Cerebellar nuclear complex (tissue), 1 donor: ENCODE results near the gene HSDL1.
"Not testable (repeated sequence)": the region's sequence is repeated elsewhere in the genome, so short reads cannot be mapped to it uniquely, and the experiment has no call there.

Source experiments
- DNase-seq, 2 experiments: peaks; one replicate each; lab custom pipeline; 2025; lab: John Stamatoyannopoulos, UW

Gene HSDL1

DNA sequence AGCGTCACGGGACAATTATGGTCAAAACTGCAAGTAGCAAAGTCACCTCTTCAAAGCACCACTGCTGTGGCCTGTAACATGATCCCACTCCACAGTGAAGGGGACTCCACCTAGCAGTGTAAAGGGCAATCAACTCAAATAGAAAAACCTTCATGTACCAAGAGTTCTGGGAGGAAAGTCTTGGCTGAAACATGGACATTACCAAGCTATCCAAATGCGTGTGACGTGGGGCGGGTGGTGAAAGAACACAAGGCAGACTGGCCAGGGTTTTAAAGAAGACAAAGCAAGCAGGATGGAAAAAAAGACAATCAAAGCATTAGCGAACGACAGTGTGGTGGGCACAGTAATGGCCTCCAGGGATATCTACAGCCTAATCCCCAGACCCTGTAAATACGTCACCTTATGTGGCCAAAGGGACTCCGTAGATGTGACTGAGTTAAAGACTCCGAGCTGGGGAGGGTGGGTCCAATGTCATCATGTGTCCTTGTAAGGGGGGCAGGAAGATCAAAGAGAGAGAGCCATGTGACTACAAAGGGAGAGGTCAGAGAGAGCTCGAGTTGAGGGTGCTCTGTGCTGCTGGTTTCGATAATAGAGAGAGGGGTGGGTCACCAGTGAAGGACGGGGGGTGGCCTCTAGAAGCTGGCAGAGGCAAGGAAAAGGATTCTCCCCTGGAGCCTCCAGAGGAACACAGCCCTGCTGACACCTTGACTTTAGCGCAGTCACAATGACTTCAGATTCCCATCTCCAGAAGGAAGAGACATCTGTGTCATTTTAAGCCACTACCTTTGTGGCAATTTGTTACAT, 6.0 kb downstream of the HSDL1 start:
- DNase-seq: no peak

DNA sequence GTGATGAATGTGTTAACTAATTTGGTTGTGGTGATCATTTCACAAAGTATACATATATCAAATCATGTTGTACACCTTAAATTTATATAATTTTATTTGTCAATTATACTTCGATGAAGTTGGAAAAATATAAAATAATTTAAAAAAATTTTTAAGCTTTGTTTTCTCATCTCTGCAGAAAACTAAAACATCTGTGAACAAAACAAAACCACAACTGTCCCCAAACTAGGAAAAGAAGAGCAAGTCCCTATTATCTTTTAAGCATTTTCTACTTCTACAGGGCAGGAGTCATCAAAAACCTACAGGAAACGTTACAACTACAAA, 6.5 kb downstream of the HSDL1 start:
- DNase-seq: no peak

DNA sequence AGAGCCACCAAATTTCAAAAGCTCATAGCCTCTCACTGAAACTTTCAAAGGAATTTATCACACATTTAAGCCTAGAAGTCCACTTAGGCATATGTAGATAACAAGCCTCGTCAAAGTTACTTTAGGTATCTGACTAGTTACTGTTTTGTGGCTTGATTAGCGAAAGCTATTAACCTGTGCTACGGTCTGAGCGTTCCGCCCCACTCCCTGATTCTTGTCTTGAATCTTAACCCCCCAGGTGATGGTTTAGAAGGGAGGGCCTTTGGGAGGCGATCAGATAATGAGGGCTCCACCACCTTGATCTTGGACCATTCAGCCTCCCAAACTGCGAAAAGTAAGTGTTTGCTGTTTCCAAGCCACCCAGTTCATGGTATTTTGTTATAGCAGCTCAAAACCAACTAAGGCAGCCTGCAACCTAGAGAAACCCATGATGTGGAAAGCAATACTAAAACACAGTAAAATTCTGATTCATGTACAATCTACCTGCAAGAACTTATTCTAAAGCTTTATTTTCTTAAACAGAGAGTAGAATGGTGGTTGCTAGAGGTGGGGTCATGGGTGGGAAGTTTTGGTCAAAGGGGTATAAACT, 7.1 kb downstream of the HSDL1 start:
- no peak for DNase-seq

DNA sequence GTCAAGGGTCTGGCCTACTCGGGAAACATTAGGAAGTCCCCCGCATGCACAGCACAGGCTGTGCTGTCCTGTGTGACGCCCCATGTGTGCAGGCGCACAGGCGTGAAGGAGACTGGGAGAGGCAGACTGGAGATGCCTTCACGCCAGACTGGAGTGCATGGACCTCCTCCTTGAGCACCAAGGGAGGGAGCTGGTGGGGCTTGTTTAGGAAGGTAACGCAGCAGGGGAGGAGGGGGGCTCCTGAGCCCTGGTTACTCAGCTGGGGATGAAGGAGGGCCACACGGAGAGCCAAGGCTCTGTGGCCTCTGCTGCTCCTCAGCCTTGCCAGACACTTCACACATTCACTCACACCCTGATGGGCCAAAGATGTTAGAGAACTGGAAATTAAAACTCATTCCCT, 7.7 kb downstream of the HSDL1 start:
- DNase-seq: no peak

DNA sequence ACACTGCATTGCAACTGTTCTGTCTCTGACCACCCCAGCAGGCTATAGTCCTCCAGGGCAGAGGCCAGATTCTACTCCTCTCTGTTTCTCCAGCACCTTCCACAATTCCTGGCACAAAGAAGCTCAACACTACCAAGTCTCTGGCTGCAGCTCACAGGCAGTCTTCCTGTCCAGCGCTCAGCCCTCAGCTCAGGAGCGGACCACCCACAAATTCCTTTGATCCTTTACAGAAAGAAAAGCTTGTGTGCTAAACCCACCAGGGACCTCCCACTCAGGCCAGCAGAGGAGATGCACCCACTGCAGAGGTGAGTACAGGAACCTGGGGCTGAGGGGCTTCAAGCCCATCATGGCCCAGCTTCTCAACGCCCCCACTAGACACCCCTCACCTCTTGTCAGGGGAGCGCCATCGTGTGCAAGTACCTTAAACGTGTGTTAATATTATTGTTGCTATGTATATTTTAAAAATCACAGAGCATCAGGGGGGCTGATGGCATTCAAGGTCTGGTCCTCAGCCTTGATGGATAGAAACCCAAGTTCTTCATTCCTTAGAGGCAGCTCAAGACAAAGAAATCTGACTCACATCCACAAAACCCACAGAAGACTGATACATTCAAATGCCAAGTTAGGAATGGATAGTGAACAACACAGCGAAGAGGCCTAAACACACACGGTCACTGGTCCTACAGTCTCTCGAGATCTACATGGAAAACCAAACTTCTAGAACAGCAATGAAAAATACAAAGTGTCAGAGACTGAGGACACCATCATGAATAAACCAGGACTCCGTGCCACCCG, 8.4 kb downstream of the HSDL1 start:
- no peak for DNase-seq

DNA sequence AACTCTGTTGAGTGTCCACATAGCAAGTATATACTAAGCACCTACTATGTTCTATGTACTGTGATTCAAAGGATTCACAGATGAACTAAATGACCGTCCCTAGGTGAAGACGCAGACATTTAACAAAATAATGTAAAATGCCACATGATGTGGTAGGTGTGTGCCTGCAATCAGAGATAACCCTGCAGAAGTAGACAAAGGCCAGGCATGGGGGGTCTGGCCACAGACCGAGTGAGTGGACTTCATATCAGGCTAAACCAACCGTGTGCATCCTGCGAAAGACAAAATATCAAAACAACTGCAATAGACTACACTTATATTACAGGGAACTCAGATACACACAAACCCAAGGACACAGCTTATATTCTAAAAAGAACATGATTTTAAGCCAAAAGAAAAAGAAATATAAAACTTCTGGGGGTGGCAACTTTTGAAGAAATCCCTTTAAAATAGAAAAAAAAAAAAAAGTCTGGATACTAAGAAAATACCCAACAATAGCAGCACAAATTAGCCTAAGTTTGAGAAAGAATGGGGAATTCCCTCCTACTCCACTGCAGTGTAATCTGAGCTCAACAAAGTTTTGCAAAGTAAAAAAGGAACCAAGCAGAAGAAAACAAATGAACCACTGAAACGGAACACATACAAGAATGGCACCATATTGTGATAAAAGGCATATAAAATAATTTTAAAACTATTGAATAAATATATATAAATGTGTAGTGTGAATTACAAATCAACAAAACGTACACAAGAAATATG, 12.3 kb downstream of the HSDL1 start:
- no peak for DNase-seq

DNA sequence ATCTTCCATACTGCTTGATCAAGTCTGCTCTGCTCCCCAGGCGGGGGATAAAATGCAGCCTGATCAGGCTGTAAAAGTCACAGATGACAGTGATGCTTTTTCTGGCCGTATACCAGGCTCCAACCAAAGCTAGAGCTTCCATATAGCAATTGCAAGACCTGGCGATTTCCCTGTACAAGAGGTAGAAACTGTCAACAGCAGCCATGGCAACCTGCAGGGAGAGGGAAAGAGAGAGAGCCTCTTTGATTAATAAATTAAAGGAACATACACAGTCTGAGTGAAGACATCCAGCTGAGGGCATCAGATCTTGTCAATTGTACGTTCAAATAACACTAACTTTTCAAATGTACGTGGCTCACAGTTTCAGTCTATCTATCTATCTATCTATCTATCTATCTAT, 13.9 kb downstream of the HSDL1 start:
- no peak for DNase-seq

DNA sequence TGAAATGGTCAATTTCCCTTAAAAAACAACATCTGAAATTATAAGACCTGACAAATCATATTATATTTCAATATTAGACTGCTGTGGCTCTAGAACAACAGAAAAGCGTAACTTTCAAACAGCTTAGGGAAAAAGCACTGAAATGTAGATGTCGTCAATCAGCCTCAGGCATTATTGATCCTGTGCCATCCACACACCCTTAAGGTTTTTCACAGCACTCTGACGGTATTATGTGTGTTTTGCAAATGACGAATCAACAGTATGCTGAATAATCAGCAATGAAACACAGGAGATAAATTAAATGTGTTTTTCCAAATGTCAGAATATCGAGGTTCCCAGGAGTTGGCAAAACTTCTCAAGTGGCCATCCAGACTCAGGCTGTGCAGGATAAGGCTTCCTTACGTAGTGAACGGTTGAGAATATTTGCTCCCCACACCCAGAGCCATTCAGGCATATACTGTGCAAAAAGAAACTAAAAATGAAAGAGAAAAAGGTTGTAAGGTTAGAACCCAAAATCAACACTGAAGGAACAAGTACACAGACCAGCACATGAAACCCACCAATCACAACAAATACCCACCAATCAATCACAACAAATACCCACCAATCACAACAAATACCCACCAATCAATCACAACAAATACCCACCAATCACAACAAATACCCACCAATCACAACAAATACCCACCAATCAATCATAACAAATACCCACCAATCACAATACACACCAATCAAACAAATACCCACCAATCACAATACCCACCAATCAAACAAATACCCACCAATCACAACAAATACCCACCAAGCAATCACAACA, 20.5 kb downstream of the HSDL1 start:
- no peak for DNase-seq

DNA sequence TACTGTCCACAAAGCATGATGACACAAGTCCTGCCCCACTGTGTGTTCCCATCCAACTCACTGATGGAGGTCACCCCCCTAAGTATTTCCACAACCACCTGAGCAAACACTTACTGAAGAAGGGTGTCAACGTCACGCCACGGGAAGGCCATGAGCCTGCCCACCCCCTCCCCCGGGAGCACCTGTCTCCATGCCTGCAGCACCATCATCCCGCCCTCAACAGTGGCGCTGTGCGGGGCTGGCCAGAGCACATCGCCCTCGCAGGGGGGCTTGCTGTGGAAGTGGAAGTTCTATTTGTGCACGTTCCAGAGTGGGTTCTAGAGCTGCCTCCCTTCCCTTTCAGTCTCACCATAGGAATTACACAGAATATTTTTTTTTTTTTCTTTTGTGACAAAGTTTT, 24.0 kb downstream of the HSDL1 start:
- no peak for DNase-seq

DNA sequence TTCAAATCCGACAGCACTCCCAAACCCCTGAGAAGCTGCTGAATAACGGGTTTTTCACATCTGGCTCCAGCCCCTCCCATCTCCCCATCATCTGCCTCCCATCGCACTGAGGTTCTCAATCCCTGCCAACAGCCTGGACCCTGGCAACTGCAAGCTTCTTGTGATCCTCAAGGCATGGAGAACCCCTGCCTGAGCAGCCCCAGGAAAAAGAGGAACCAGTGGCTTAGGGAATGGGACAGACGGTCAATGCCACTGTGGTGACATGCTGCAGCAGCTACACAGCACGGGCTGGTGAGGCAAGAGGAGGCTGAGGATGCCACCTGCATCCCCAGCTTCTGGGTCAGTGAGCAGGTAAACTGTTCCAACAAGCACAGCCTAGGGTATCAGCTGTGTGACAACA, 25.0 kb downstream of the HSDL1 start:
- DNase-seq: no peak

DNA sequence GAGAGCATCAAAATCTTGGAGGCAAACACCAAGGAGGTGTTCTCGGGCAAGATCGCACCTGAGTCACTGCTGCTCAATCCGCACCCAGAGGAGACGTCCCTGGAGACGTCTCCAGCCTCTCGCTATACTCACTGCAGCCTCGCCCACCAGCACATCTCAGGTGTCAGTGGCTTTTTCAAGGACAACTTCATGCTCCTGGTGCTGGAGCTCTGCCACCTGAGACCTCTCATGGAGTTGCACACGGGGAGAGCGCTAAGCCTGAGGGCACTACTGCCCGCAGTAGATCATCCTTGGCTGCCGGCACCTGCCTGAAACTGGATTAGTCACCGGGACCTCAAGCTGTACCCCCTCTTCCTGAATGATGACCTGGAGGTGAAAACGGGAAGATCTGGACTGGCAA, 25.6 kb downstream of the HSDL1 start:
- DNase-seq: no peak

DNA sequence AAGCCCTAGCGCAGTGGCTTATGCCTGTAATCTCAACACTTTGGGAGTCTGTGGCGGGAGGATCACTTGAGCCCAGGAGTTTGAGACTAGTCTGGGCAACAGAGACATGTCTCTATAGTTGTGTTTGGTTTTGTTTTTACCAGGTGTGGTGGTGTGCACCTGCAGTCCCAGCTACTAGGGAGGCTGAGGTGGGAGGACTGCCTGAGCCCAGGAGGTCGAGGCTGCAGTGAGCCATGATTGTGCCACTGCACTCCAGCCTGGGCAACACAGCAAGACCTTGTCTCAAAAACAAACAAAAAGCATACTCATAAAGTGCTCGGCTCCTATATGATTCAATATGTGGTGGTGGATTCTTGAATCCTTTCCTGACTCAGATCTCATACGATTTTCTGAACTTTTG, 26.7 kb downstream of the HSDL1 start:
- DNase-seq: not testable (repeated sequence)

DNA sequence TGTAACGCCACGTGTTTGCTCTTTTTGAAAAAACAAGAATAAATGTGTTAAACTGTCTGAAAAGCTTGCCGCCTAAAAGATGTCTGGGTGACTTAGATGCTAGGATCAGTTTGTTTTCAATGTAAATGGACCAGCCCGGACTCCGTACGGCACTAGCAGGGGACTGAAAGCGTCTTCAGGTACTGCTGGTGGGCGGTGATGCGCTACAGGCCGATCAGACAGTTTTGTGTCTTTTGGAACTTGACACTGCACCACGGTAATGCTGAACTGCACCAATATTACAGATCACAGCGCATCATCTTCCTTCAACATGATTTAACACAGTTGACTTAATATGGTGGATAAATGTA, 27.5 kb downstream of the HSDL1 start:
- DNase-seq: no peak

DNA sequence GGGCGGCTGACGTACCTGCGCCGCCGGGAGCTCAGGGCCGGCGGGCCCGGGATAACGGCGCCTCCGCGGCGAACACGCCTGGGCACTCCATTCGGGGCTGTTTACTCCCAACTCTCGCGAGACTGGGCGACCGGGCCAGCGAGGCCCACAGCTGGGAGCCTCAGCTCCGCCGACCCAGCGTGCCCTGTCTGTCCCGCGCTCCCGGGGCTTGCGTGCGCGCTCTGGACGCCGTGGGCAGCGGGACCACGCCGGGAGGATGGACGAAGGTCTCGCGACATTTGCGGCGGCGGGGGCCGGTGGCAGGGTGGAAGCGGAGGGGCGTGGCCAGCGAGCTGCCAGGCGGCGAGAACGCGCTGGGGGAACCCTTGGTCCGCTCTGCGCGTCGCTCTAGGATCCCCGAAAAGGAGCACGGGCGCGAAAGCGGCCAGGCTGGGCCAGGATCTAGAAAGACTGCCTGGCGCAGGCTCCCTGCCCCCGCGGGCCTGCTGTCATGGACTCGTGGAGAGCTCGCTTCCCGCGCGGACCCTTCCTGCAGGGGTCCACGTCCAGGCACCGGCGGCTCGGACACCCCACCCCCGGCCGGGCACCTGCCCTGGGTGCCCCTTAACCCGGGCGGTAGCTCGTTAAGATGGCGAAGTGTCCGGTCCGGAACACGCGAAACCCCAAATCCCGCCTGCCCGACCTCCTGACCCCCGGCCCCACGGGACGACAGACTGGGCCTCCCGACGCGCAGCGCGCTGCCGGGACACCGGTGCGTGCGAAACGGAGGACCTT, 28.1 kb downstream of the HSDL1 start, which contains the start of gene MBTPS1:
Gene MBTPS1 (minus strand): TSS at position 223 of the 774 bp plus-strand sequence. CDS start 15,159 bp downstream, outside the sequence.
- DNase-seq: peak; percentile 62 to 87

DNA sequence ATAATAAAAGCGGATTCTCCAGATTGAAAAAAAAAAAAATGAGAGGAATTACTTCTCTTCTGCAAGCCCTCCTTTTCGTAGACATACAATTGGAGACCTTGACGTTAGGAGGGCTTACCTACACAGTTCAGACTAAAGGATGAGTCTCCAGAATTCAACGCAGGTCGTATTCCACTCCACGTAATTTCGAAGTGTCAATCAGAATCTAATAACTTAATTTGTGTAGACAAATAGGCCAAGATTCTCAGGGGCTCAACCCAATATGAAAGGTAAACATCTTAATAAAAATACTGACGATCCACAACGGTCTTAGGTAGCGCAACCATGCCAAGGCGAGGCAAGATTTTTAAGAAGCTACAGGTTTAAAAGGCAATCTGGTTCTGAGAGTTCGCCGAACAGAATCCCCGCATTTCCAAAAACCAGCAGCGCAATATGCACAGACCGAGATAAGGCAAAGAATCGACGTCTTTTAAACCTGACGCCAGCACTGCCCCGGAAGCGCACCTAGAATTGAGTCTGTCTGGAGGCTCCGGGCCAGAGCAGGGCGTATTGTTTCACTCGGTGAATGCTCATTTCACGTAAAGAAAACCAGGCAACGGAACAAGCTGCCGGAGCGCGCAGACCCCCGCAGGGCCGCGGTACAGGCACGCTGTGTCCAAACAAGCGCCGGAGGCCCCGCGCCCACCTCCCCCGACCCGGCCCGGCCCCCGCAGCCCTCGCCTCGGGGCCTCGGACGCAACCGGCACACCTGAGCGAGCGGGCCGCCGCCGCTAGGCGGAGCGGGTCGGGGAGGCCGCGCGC, 28.9 kb downstream of the HSDL1 start:
- no peak for DNase-seq

DNA sequence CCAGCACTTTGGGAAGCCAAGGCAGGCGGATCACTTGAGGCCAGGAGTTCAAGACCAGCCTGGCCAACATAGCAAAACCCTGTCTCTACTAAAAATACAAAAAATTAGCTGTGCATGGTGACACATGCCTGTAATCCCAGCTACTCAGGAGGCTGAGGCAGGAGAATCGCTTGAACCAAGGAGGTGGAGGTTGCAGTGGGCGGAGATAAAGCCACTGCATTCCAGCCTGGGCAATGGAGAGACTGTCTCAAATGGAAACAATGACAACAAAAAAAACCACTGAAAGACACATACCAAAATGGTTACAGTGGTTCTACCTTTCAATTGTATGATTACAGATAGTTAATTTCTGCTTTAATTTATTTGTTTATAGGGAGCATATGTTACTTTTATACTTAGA, 33.0 kb downstream of the HSDL1 start:
- DNase-seq: not testable (repeated sequence)

DNA sequence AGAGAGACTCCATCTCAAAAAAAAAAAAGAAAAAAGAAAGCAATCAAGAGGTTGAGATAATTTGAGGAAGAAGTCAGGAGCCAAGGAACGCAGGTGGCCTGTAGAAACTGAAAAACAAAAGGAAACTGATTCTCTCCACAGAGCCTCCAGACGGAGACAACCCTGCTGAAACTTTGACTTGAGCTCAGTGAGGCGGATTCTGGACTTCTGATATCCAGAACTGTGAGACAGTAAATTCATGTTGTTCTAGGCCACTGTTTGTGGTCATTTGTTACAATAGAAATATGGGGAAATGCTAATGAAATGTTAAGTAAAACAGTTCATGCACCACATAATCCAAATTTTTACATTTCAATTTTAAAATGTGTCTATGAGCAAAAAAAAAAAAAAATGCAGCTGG, 33.5 kb downstream of the HSDL1 start:
- no peak for DNase-seq

DNA sequence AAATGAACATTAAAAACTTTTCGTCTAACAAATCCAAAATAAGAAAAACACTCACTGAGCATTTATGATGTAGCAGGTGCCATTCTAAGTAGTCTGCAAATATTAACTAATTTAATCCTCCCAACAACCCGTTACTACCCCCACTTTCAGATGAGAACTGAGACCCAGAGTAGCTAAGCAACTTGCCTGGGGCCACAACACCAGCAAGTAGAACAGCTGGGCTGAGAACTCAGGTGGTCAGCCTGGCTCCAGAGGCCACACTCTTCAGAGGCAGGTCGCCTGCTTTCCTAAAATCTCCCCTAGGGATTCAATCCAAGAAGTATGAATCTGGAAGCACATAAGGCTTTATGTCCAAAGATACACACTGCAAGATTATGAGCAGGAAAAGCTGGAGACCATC, 34.5 kb downstream of the HSDL1 start:
- DNase-seq: no peak

DNA sequence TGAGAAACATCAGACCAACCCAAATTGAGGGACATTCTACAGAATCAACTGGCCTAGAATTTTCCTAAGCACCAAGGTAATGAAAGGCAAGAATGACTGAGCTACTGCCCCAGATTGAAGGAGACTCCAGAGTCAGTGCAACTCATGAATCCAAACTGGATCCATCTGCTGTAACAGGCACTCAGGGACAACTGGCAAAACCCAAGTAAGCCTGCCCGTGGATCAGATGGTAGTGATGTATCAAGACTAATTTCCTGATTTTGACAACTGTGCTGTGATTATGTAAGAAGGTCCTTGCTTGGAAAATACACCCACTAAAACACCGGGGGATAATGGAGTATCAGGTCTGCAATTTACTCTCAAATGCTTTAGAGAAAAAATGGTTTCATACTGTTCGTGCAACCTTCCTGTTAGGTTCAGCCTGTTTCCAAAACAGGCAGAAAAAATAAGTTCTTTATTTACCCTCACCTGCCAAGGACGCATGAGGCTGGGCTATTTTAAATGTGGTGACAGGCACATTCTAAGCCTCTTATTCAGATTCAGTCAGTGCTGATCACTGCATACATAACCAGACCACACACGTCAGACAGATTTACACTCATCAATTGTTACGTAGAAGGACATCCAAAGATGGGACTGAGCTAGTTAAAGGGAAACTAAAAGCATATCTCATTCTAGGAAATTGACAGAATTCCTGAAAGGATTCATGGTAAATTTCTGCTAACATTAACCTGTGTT, 35.2 kb downstream of the HSDL1 start:
- no peak for DNase-seq
